H1 (cell line): ENCODE measurements around the gene ZNF23. TPM values are rescaled to one million over a fixed set of nuclear protein-coding genes. Genes with fewer than 3 reads are reported as not detected.
A peak's percentile ranks its signal among the peaks of the same experiment; 100 is the strongest.

Experiments used
- CTCF ChIA-PET: fragments of 300-600 bp; sonication (Branson Sonifier 250); formaldehyde crosslinking; loops from one replicate; lab custom pipeline; 2021; ENCODE audit not compliant: partially characterized antibody; lab: Charles Lee
- POLR2A ChIA-PET: fragments of 300-600 bp; sonication (Branson Sonifier 250); formaldehyde crosslinking; loops from one replicate; lab custom pipeline; 2021; ENCODE audit warnings: inconsistent platforms; ENCODE audit not compliant: partially characterized antibody; lab: Charles Lee
- DNase-seq, 2 experiments: peaks; one replicate each; pipeline versions ENCODE4 v3.0.0 to v3.0.0-alpha.2; 2010 to 2022; ENCODE audit warnings: low spot score in 2 of 2, low read depth in 1 of 2, mixed read lengths in 1 of 2
- FAIRE-seq: peaks from 2 replicates; lab custom pipeline; 2011; peaks lifted over from hg19 to GRCh38; lab: Jason Lieb, UNC
- H2AFZ ChIP-seq: 2 replicates; pipeline ENCODE4 v1.8.1; 2012; ENCODE audit warnings: low read length, inconsistent platforms
- H2AK5ac ChIP-seq: 2 replicates; pipeline ENCODE4 v1.6.1; 2013; ENCODE audit warnings: low read depth, low read length
- H2BK120ac ChIP-seq: replicated peaks from 2 replicates; pipeline ENCODE3; 2013; ENCODE audit warnings: low read depth, low read length, inconsistent platforms
- H2BK12ac ChIP-seq: 2 replicates; pipeline ENCODE4 v1.6.1; 2013; ENCODE audit warnings: low read depth, low read length
- H2BK15ac ChIP-seq: 2 replicates; pipeline ENCODE4 v1.6.1; 2013; ENCODE audit warnings: low read length
- H2BK20ac ChIP-seq: 2 replicates; pipeline ENCODE4 v1.6.1; 2013; ENCODE audit warnings: low read length
- H2BK5ac ChIP-seq: 2 replicates; pipeline ENCODE4 v1.6.1; 2013; ENCODE audit warnings: low read depth, low read length
- H3K14ac ChIP-seq: 2 replicates; pipeline ENCODE4 v1.6.1; 2013; ENCODE audit warnings: inconsistent platforms; ENCODE audit not compliant: insufficient read length
- H3K18ac ChIP-seq: 2 replicates; pipeline ENCODE4 v1.6.1; 2013; ENCODE audit warnings: low read length; ENCODE audit errors: extremely low read depth
- H3K23ac ChIP-seq: 2 replicates; pipeline ENCODE4 v1.6.1; 2013; ENCODE audit warnings: inconsistent platforms; ENCODE audit not compliant: insufficient read length
- H3K23me2 ChIP-seq: 2 replicates; pipeline ENCODE4 v1.6.1; 2013; ENCODE audit warnings: low read depth, low read length
- H3K27ac ChIP-seq: 2 replicates; pipeline ENCODE4 v1.6.1; 2011; ENCODE audit warnings: low read depth, low read length, inconsistent platforms
- H3K27me3 ChIP-seq, 4 experiments: replicated peaks in 1 of 4; 1 replicate in 1 of 4; 2 replicates in 3 of 4; pipeline versions ENCODE4 v1.6.1 to v1.8.1; 2011 to 2013; ENCODE audit warnings: low read length in 3 of 4, mild to moderate bottlenecking in 3 of 4, inconsistent platforms in 2 of 4, mixed read lengths in 2 of 4, moderate library complexity in 1 of 4; ENCODE audit not compliant: control insufficient read depth in 3 of 4, insufficient read depth in 3 of 4; ENCODE audit errors: extremely low read depth in 1 of 4
- H3K36me3 ChIP-seq, 4 experiments: 2 replicates each; pipeline versions ENCODE4 v1.6.1 to v1.8.1; 2011 to 2013; ENCODE audit warnings: mild to moderate bottlenecking in 4 of 4, low read length in 3 of 4, moderate library complexity in 2 of 4, control low read depth in 1 of 4, inconsistent platforms in 1 of 4; ENCODE audit not compliant: insufficient read depth in 4 of 4, control insufficient read depth in 2 of 4
- H3K4ac ChIP-seq: replicated peaks from 2 replicates; pipeline ENCODE3; 2013; ENCODE audit warnings: low read length, low read depth, mixed read lengths, inconsistent platforms; ENCODE audit not compliant: insufficient read length
- H3K4me1 ChIP-seq, 4 experiments: replicated peaks in 1 of 4; 1 replicate in 1 of 4; 2 replicates in 3 of 4; pipeline versions ENCODE4 v1.6.1 to v1.8.1; 2011 to 2013; ENCODE audit warnings: low read length in 3 of 4, inconsistent platforms in 2 of 4, mixed read lengths in 1 of 4; ENCODE audit not compliant: insufficient read depth in 4 of 4, control insufficient read depth in 3 of 4
- H3K4me2 ChIP-seq, 2 experiments: 2 replicates each; pipeline versions ENCODE4 v1.6.1 to v1.8.1; 2011 to 2013; ENCODE audit warnings: low read depth in 2 of 2, low read length in 2 of 2, control low read depth in 1 of 2, inconsistent platforms in 1 of 2, mild to moderate bottlenecking in 1 of 2; ENCODE audit not compliant: insufficient read depth in 1 of 2
- H3K4me3 ChIP-seq, 4 experiments: fragments of 200-600, 300-600 bp in 1 of 4; sonication (generic), shearing (Covaris generic), sonication (Bioruptor Twin) in 1 of 4; 2 replicates each; pipeline versions ENCODE4 v1.5.1 to v1.8.1; 2011 to 2016; ENCODE audit warnings: low read length in 4 of 4, low read depth in 3 of 4, control low read depth in 2 of 4, inconsistent platforms in 2 of 4, mild to moderate bottlenecking in 2 of 4, mixed read lengths in 1 of 4, moderate library complexity in 1 of 4; ENCODE audit not compliant: insufficient read depth in 2 of 4; ENCODE audit errors: extremely low read depth in 1 of 4
- H3K56ac ChIP-seq: replicated peaks from 2 replicates; pipeline ENCODE3; 2013; ENCODE audit warnings: low read depth, mild to moderate bottlenecking, mixed read lengths, low read length, inconsistent platforms; ENCODE audit not compliant: insufficient read length
- H3K79me1 ChIP-seq: 2 replicates; pipeline ENCODE4 v1.6.1; 2013; ENCODE audit warnings: low read depth, low read length, control low read depth
- H3K79me2 ChIP-seq, 2 experiments: 2 replicates each; pipeline versions ENCODE4 v1.6.1 to v1.8.1; 2012 to 2013; ENCODE audit warnings: low read length in 2 of 2, mild to moderate bottlenecking in 2 of 2, inconsistent platforms in 1 of 2; ENCODE audit not compliant: insufficient read depth in 2 of 2, control insufficient read depth in 1 of 2
- H3K9ac ChIP-seq, 4 experiments: replicated peaks in 1 of 4; 1 replicate in 1 of 4; 2 replicates in 3 of 4; pipeline versions ENCODE4 v1.6.1 to v1.8.1; 2011 to 2013; ENCODE audit warnings: low read depth in 3 of 4, low read length in 3 of 4, control low read depth in 2 of 4, mild to moderate bottlenecking in 2 of 4, moderate library complexity in 2 of 4, inconsistent platforms in 1 of 4; ENCODE audit errors: extremely low read depth in 1 of 4
- H3K9me3 ChIP-seq, 2 experiments: 2 replicates each; pipeline versions ENCODE4 v1.6.1 to v1.8.1; 2012 to 2013; ENCODE audit warnings: mild to moderate bottlenecking in 2 of 2, moderate library complexity in 2 of 2, control low read depth in 1 of 2, inconsistent platforms in 1 of 2, low read depth in 1 of 2, low read length in 1 of 2, mixed read lengths in 1 of 2; ENCODE audit not compliant: insufficient read depth in 2 of 2
- H4K20me1 ChIP-seq, 2 experiments: replicated peaks in 1 of 2; 2 replicates each; pipeline versions ENCODE3 to v1.8.1; 2011 to 2013; ENCODE audit warnings: inconsistent platforms in 2 of 2, low read length in 2 of 2, mild to moderate bottlenecking in 1 of 2; ENCODE audit not compliant: insufficient read depth in 2 of 2, control insufficient read depth in 1 of 2
- H4K5ac ChIP-seq: 2 replicates; pipeline ENCODE4 v1.6.1; 2013; ENCODE audit warnings: low read length, low read depth, mixed read lengths, inconsistent platforms; ENCODE audit not compliant: insufficient read length
- H4K8ac ChIP-seq: 2 replicates; pipeline ENCODE4 v1.8.0; 2013; ENCODE audit warnings: mild to moderate bottlenecking, moderate library complexity, low read length, inconsistent platforms; ENCODE audit not compliant: insufficient read depth; ENCODE audit errors: extremely low read depth
- H4K91ac ChIP-seq: replicated peaks from 2 replicates; pipeline ENCODE3; 2013; ENCODE audit warnings: low read length, mixed read lengths, inconsistent platforms; ENCODE audit not compliant: insufficient read length
- GABPA ChIP-seq: IDR thresholded peaks from 2 replicates; pipeline ENCODE4 v1.6.1; 2011; ENCODE audit warnings: mild to moderate bottlenecking, low read length, moderate library complexity, borderline replicate concordance; ENCODE audit not compliant: insufficient read depth
- HDAC6 ChIP-seq: IDR thresholded peaks from one replicate; pipeline ENCODE4 v1.7.1; 2012; ENCODE audit warnings: low read depth, mild to moderate bottlenecking, inconsistent platforms, low read length, moderate library complexity
- WGBS, 2 experiments: shearing (Covaris generic) in 1 of 2; methylation state at CpG; one replicate each; pipeline versions ENCODE4 v1.1.6 to v1.1.7; 2013 to 2015; ENCODE audit warnings: low lambda C conversion rate in 2 of 2, mixed read lengths in 2 of 2, inconsistent platforms in 1 of 2, low coverage in 1 of 2, missing lambda C conversion rate in 1 of 2; ENCODE audit not compliant: insufficient replicate concordance in 2 of 2, insufficient coverage in 1 of 2, insufficient read length in 1 of 2; ENCODE audit errors: extremely low coverage in 1 of 2, missing lambda C conversion rate in 1 of 2; 5-methylcytosine and 5-hydroxymethylcytosine counted together
- polyA plus RNA-seq, 7 experiments: library from polyadenylated mRNA; depleted of rRNA in 3 of 7; stranded (reverse) in 5 of 7; unstranded in 2 of 7; fragments of >200 nt in 5 of 7; fragments of 200-250 nt in 2 of 7; gene quantifications; 1 replicate in 5 of 7; 2 replicates in 1 of 7; 4 replicates in 1 of 7; pipeline versions ENCODE4 v1.2.1 to v1.2.3, GENCODE V29; 2011 to 2013; ENCODE audit warnings: missing spikeins in 2 of 7, mixed read lengths in 2 of 7
- total RNA-seq: library from RNA; stranded (reverse); fragmentation: NEBNext Ultra II Directional; extraction: Animal tissue kit (Norgen Biotek cat#: 25700); gene quantifications from 2 replicates; pipeline ENCODE4 v1.2.1, GENCODE V29; 2021

ZNF23 gene
- total and polyA plus RNA-seq, 2 of the 8 experiments (the other 6 are each of a cell fraction or from before 2014, with no cell fraction given), result 2.4 to 10.2 TPM

- no peak within 1 kb of the TSS for H4K91ac ChIP-seq
- no peaks in the 10 kb centered on the region for H4K20me1 ChIP-seq
- no peaks in the 10 kb centered on the region for H3K79me2 ChIP-seq
- peak within 1 kb of the TSS in 1 of 2 experiments; percentile 32; a peak in 1 of 4 replicates for H3K4me2 ChIP-seq
- no peak for FAIRE-seq
- peak within 1 kb of the TSS; percentile 91; the same call in 1 of the 2 replicates for H4K8ac ChIP-seq
- no peak within 1 kb of the TSS for H3K18ac ChIP-seq
- peaks cover 14 to 16% of the 10 kb centered on the region in 2 experiments for H3K9me3 ChIP-seq
- H2BK5ac ChIP-seq, result no peak within 1 kb of the TSS
- CTCF ChIA-PET, result interaction anchor here (0.7 to 1.4 kb wide), 9 partner anchors 9 to 664 kb away, joined by 3 to 5 read pairs (median 4); no protein-coding TSS in a partner anchor
- H2BK12ac ChIP-seq, result peak within 1 kb of the TSS; percentile 60; the same call in 1 of the 2 replicates
- peaks cover 3% of the 10 kb centered on the region; the same call in 1 of the 2 replicates for H3K23me2 ChIP-seq
- peak within 1 kb of the TSS; percentile 80; the same call in 1 of the 2 replicates for H2AFZ ChIP-seq
- POLR2A ChIA-PET, result no interaction called here
- DNase-seq, result no peak
- H2BK20ac ChIP-seq, result 0 out of 2 replicates have a peak within 1 kb of the TSS, but pooled peaks have one; percentile 41
- H3K79me1 ChIP-seq, result no peaks in the 10 kb centered on the region
- no peak within 1 kb of the TSS for H3K23ac ChIP-seq
- H3K4ac ChIP-seq, result no peak within 1 kb of the TSS
- no peak within 1 kb of the TSS for H3K4me3 ChIP-seq
- no peak within 1 kb of the TSS for H4K5ac ChIP-seq
- WGBS, 2 experiments, result 91% methylated on average over 6 of the region's 13 CpGs; no CpG with 5 or more reads in 1 of the 2 experiments
- TF ChIP-seq HDAC6 (no peak), GABPA (no peak)
- no peaks in the 10 kb centered on the region; a peak in 1 of 7 replicates for H3K4me1 ChIP-seq
- no peak within 1 kb of the TSS for H3K14ac ChIP-seq
- no peak within 1 kb of the TSS for H3K27ac ChIP-seq
- H3K27me3 ChIP-seq, result no peaks in the 10 kb centered on the region
- 0 out of 8 replicates have a peak, but pooled peaks cover 0 to 3% (median 0%) of the 10 kb centered on the region in 4 experiments for H3K36me3 ChIP-seq
- H2BK120ac ChIP-seq, result no peak within 1 kb of the TSS
- no peak within 1 kb of the TSS for H3K9ac ChIP-seq
- H3K56ac ChIP-seq, result no peak within 1 kb of the TSS
- no peak within 1 kb of the TSS for H2BK15ac ChIP-seq
- no peak within 1 kb of the TSS for H2AK5ac ChIP-seq
Observed at GRCh38 chr16:71442051-71442440, 20.0 kb downstream of the ZNF23 start, which contains the start of gene TLE7. TLE7 (minus strand) TSS chr16:71442054; CDS start chr16:71433324, 8,730 bp downstream.
